ENCODE data around the gene OR2C1.

Gene OR2C1

DNA sequence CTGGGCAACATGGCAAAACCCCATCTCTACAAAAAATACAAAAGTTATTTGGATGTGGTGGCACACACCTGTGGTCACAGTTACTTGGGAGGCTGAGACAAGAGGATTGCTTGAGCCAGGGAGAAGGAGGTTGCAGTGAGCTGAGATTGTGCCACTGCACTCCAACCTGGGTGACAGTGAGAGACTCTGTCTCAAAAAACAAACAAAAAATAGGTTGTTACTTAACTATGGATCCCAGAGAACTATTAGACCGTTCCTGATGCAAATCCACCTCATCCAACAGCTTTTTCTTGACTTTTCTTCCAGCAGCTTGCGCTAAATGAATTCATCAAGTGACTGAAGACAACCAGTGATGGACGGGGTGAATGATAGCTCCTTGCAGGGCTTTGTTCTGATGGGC is at the start of gene OR2C1:
Gene OR2C1, plus strand, starts transcription at position 301 of the 400 bp plus-strand sequence. Its CDS starts 52 bp downstream, at position 353.
- no peak for DNase-seq (ENCODE audit: low spot score)

GRCh38 chr16:3306078-3306477 is 49.6 kb upstream of the OR2C1 start:
- no peak for DNase-seq (ENCODE audit: low spot score)

GRCh38 chr16:3311496-3311895 is 44.2 kb upstream of the OR2C1 start:
- no peak for DNase-seq (ENCODE audit: low spot score)

DNA sequence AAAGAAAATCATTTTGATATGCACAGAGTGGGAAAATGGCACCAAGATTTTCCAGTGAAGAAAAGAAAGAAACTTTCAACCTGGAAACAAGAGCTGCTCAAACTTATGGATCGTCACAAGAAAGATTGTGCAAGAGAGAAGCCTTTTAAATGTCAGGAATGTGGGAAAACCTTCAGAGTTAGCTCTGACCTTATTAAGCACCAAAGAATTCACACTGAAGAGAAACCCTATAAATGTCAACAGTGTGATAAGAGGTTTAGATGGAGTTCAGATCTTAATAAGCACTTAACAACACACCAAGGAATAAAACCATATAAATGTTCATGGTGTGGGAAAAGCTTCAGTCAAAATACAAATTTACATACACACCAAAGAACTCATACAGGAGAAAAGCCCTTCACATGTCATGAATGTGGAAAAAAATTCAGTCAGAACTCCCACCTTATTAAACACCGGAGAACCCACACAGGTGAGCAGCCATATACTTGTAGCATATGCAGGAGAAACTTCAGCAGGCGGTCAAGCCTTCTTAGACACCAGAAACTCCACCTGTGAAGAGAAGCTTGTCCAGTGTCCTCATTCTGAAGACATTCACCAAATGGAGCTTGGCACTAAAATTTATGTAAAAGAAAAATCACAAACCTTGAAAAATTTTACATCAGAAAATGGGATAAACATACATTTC is 38.2 kb upstream of the OR2C1 start:
- DNase-seq (ENCODE audit: low spot score), result no peak

DNA sequence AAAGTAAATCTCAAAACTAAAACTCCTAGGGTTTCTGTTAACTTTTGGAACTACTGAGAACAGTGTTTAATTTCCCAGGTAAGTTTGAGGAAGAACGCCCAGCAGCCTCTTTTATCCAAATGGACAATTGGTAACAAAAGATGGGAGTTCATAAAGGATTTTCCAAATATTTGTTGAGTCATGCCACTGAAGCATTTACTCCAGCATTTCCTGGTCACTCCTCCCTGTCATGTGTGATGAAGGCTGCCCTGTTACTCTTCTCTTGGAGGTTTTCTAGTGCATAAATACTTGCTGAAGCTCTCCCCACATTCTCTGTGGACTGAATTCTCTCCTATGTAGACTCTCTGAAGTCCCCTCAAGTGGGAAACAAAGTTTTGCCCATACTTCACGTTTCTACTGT is 33.9 kb upstream of the OR2C1 start:
- no peak for DNase-seq (ENCODE audit: low spot score)

GRCh38 chr16:3327514-3327913 is 28.2 kb upstream of the OR2C1 start:
- no peak for DNase-seq (ENCODE audit: low spot score)

- no peak for DNase-seq (ENCODE audit: low spot score)
Observed at GRCh38 chr16:3328104-3328503, 27.6 kb upstream of the OR2C1 start.

GRCh38 chr16:3328643-3329042 is 27.0 kb upstream of the OR2C1 start:
- DNase-seq (ENCODE audit: low spot score), result no peak

DNA sequence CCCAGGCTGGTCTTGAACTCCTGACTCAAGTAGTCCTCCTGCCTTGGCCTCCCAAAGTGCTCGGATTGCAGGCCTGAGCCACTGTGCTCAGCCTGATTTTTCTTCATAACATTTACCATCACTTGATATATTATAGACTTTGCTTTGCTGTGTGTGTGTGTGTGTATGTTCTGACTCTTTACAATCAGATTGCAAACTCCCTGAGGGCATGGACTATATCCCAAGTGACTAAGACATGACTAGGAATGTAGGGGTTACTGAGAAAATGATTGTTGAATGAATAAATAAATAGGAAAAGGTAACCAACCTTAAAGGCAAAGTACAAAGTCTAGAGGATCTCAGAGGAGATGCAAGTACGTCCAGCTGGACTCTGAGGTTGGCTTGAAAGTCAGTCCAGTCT is 9.6 kb upstream of the OR2C1 start:
- no peak for DNase-seq (ENCODE audit: low spot score)

GRCh38 chr16:3347586-3347985 is 8.1 kb upstream of the OR2C1 start:
- DNase-seq (ENCODE audit: low spot score), result no peak

GRCh38 chr16:3348547-3349167 is 7.0 kb upstream of the OR2C1 start:
- no peak for DNase-seq (ENCODE audit: low spot score)

DNA sequence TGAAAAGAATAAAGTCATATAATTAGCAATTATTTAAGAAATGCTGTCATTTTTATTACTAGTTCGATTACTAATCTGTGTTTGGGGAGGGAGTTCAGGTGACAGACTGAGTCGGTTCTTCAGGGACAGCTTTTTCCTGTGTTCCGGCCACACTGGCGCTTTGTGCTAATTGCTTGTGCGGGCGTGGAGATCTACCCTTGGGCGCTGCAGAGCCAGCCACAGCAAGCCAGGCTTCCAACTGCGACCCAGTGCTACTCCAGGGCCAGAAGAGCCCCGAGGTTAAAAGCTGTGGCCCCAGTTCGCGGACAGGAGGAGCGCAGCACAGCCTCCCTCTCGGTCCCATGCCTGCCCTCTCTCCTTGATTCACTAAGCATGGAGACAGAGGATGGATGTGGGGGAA is 6.5 kb upstream of the OR2C1 start:
- no peak for DNase-seq (ENCODE audit: low spot score)

- no peak for DNase-seq (ENCODE audit: low spot score)
Observed at GRCh38 chr16:3356118-3356517, 429 bp downstream of the OR2C1 start.

DNA sequence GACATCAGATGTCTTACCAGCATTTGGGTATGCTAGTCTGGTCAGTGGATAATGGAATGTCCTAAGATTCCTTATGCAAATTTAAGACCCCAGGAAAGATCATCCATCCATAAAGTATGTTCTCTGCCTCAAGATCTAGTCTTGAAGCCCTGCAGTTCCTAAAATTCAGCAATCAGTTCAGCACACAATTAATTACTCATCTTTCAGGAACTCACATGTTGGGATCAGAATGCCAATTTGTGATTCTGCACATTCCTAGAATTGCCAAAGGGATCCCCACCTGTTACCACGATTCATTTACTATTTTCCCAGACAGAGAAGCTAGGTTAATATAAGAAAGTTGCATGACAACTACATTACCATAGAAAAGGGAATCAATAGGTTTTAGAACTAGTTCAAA is 3.2 kb downstream of the OR2C1 start:
- no peak for DNase-seq (ENCODE audit: low spot score)

DNA sequence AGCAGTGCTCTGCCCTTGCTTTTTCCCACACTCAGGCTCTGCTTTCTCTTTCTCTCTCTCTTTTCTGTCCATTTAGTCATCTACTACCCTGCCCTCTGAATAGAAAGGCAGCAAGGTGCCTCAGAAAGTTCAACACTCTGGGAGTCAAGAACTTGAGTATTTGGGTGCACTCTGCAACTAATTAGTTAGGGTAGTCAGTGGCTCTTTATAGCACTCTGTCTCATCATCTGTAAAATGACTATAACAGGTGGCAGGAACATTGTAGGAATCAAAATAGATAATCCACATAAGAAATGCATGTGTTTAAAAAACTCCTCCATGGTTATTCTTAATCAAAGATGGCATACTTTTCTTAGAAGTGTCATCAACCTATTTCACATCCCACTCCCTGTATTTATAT is 7.2 kb downstream of the OR2C1 start:
- no peak for DNase-seq (ENCODE audit: low spot score)

DNA sequence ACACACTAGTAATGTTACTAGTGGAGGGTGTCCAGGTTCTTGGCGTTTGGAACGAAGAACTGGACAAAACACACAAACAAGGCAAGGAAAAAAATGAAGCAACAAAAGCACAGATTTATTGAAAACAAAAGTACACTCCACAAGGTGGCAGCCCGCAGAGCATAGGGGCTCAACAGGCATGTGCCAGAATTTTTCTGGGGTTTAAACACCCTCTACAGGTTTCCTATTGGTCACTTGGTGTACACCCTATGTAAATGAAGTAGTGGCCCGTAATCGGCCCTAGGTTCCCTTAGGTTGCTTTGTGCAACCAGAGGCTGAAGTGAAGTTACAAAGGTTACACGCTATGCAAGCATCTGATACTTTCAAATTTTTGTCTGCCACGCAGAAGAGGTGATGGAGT is 8.1 kb downstream of the OR2C1 start:
- DNase-seq (ENCODE audit: low spot score), result no peak

DNA sequence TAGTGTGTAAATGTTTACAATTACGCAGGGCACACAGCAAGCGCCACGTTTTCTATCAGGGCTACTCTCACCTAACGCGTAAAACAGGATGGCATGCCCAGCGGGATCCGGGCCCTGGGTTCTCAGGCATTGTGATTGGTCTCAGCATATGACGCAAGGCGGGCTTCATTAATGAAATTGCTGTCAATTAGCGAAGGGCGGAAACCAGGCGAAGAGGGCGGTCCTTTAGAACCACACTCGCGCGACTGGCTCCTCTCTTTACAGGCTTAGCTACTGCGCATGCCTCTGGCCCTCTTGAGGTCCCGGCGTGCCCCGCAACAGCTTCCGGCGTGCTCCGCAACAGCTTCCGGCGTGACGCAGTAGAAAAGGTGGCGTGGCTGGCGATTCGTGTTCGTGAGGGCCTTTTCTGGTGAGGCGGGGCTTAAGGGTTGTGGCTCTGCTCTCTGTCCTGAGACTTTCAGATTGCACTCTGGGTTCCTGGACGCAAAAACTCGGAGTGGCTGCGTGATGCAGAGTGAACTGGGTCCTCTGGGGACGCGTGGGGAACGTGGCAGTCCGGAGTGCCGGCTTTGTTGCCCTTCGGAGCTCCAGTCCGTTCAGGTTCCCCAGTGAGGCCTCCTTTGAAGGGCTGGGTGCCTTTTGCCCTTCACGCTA is 9.2 kb downstream of the OR2C1 start:
- no peak for DNase-seq (ENCODE audit: low spot score)

- no peak for DNase-seq (ENCODE audit: low spot score)
Observed at GRCh38 chr16:3369073-3369472, 13.4 kb downstream of the OR2C1 start.

DNA sequence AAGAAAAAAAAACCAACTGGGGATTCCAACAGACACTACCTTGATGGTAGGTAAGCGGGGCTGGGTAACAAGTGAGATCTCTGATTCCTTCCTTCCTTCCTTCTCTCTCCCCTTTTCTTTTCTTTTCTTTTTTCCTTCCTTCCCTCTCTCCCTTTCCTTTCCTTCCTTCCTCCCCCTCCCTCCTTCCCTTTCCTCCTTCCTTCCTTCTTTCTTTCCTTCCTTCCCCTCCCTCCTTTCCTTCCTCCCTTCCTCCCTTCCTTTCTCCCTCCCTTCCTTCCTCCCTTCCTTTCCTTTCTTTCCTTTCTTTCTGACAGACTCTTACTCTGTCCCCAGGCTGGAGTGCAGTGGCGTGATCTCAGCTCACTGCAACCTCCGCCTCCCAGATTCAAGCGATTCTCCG is 20.0 kb downstream of the OR2C1 start:
- DNase-seq (ENCODE audit: low spot score), result no peak

DNA sequence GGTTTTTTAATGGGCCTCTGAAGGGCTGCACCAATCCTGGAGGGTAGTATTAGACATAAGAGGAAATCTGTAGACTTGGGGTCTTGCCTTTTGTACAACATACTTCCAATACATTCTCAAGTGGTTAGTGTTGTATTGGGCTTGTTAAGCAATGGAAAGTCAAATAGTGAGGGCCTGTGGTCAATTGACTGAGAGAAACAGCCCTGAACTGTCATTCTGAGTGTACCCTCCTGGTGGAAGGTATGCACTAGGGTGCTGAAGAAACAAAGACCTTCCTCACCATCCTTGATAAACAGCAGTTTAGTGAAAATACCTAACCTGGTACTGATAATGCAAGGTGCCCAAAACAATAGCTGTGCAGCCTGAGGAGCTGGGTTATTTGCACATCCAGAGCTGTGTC is 22.2 kb downstream of the OR2C1 start:
- no peak for DNase-seq (ENCODE audit: low spot score)

GRCh38 chr16:3383045-3383448 is 27.4 kb downstream of the OR2C1 start:
- DNase-seq (ENCODE audit: low spot score), result no peak

DNA sequence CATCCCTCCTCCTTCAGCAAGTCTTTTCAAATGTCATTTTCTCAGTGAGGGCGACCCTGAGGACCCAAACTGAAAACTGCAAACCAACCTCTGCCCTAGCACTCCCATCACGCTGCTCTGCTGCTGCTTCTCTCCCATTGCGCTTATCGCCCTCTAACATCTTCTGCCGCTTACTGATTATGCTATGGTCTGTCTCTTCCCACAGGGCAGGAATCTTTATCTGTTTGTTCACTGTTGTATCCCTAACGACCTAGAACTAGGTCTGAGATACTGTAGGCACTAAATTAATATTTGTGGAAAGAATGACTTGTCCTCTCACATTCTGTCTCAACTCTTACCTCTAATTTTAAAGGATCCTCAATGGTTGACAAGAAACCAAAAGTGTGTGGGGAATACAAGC is 32.6 kb downstream of the OR2C1 start:
- no peak for DNase-seq (ENCODE audit: low spot score)

DNA sequence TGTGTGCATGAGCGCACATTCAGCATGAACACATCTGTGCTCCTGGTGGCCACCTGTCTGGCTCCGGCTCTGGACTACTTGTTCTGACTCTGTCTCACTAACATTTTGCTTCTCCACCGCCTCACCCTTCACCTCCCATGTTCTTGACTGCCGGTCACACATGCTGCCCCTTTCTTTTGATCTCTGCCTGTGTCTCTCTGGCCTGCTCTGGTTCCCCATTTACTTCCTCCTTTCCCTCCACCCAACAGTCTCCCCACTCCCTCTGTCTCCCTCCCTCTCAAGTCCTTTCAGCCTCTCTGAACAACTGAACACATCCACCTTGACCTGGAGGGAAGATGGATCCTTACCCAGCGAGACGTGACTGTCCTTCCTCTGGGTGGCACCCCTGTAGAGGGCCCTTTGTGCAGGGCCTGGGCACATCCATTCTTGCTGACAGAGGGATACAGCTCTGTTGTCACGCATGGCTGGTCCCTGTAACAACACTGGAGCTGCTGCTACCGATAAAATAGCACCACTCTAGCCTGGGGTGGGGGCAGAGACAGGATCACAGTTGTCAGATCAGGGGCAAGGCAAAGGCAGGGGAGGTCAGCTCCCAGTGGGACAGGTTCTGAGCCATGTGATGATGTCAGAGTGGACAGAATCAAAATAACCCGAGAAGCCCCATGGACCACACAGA is 34.1 kb downstream of the OR2C1 start:
- DNase-seq (ENCODE audit: low spot score), result no peak
